Lower lobe of right lung (tissue), 2 donors: Measurements from ENCODE around the gene RLBP1. TPM values are rescaled to one million over a fixed set of nuclear protein-coding genes. Genes with fewer than 3 reads are reported as not detected.
A peak's percentile ranks its signal among the peaks of the same experiment; 100 is the strongest.

Experiments used
- ATAC-seq, 2 donors: fragments of 200-7000 bp; cut with Tn5 transposase; one replicate each; pipeline ENCODE4 v1.9.1; 2020 to 2022; ENCODE audit warnings: mild to moderate bottlenecking in 2 of 2, moderate library complexity in 2 of 2
- DNase-seq: peaks from one replicate; pipeline ENCODE4 v3.0.0-alpha.2; 2020
- H3K27ac ChIP-seq: fragments of 200-600 bp; one replicate; pipeline ENCODE4 v1.8.0; 2022
- H3K27me3 ChIP-seq: fragments of 200-600 bp; one replicate; pipeline ENCODE4 v1.8.0; 2022; ENCODE audit warnings: low read depth
- H3K36me3 ChIP-seq: fragments of 200-600 bp; one replicate; pipeline ENCODE4 v1.8.0; 2022; ENCODE audit warnings: mild to moderate bottlenecking
- H3K4me1 ChIP-seq: fragments of 200-600 bp; one replicate; pipeline ENCODE4 v1.8.0; 2022
- H3K4me3 ChIP-seq: fragments of 200-600 bp; one replicate; pipeline ENCODE4 v1.8.0; 2022; ENCODE audit warnings: mild to moderate bottlenecking
- H3K9me3 ChIP-seq: fragments of 200-600 bp; one replicate; pipeline ENCODE4 v1.8.0; 2022
- intact Hi-C: fragments of 100-400 bp; cut with DNase I; formaldehyde crosslinking; loops from one replicate; pipeline ENCODE4 v1.11.0; 2022
- total RNA-seq: library from RNA; stranded (reverse); fragmentation: NEBNext Ultra II Directional; extraction: Animal tissue kit (Norgen Biotek cat#: 25700); gene quantifications from one replicate; pipeline ENCODE4 v1.2.1, GENCODE V29; 2021
- TF ChIP-seq, protein P1 (sequence below): fragments of 200-600 bp; IDR thresholded peaks from one replicate; pipeline ENCODE4 v1.8.0; 2022; ENCODE audit warnings: antibody characterized with exemption, mild to moderate bottlenecking
- donor health status: DM: no; HTN: yes; CAD: no; lungs with severe emphysema.

The RLBP1 gene
- total RNA-seq, 1 donor from 2014 or later: not detected

DNA sequence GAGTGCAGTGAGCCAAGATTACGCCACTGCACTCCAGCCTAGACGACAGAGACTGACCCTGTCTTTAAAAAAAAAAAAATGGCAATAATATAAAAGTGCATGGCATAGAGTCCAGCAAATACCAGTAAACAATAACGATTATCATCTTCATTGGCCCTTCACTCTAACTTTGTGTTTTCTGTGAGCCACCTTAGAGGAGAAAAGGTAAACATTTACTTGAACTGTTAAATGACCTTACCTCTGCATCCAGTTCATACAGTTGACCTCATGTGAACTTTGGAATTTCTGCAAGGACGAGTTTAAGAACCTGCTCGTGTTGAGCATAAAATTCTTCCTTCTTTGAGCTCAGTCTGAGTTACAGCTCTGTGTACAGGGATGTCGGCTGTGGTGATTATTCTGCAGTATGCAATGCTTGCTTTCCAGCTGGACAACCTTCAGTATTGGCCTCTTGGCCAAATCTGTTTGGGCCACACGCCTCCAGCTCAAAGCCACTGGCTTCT is 56.6 kb downstream of the RLBP1 start:
- peaks cover 42% of the 10 kb centered on the region for H3K4me1 ChIP-seq
- intact Hi-C loops: no loop called here
- TF ChIP-seq, protein P1, sequence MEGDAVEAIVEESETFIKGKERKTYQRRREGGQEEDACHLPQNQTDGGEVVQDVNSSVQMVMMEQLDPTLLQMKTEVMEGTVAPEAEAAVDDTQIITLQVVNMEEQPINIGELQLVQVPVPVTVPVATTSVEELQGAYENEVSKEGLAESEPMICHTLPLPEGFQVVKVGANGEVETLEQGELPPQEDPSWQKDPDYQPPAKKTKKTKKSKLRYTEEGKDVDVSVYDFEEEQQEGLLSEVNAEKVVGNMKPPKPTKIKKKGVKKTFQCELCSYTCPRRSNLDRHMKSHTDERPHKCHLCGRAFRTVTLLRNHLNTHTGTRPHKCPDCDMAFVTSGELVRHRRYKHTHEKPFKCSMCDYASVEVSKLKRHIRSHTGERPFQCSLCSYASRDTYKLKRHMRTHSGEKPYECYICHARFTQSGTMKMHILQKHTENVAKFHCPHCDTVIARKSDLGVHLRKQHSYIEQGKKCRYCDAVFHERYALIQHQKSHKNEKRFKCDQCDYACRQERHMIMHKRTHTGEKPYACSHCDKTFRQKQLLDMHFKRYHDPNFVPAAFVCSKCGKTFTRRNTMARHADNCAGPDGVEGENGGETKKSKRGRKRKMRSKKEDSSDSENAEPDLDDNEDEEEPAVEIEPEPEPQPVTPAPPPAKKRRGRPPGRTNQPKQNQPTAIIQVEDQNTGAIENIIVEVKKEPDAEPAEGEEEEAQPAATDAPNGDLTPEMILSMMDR: no peak
- H3K27me3 ChIP-seq: no peaks in the 10 kb centered on the region
- DNase-seq (no peak), ATAC-seq (peak in 1 of 2 donors; percentile 23)
- H3K9me3 ChIP-seq: no peaks in the 10 kb centered on the region
- no peak overlapping the region for H3K4me3 ChIP-seq
- H3K36me3 ChIP-seq: peaks cover 43% of the 10 kb centered on the region
- H3K27ac ChIP-seq: peak overlapping the region; percentile 15

DNA sequence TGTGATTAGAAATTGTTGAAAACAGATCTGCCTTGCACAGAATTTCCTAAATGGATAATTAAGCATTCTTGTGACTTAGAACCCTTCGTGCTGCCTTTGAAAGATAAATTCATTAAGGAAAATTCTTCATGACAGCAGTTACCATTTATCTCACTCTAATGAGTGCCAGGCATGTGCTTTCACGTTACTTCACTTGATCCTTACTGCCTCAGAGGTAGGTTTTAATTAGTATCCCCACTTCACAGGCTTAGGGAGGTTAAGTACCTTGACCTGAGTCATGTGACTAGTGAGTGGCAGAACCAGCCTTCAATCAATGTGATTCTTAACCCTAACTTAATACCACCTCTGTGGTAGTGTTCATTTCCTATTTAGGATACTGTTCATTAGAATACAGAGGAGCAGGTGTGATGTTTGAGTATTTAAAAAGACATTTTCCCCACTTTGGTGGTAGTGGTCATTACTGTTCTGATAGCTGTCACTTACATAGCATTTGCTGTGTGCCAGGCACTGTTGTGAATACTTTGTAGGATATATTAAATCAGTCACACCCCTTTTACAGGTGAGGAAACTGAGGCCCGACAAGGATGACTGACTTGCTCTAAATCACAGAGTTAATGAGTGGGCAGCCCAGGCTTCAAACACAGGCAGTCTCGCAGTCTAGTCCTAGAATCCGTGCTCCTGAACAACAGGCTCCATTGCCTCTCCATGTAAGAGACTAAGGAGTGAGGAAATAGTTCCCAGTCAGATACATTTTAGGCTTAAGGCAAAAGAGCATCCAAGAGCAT is 57.9 kb downstream of the RLBP1 start:
- Histone ChIP-seq H3K4me1 (peaks cover 42% of the 10 kb centered on the region), H3K27me3 (no peaks in the 10 kb centered on the region), H3K4me3 (no peak overlapping the region), H3K27ac (no peak overlapping the region), H3K9me3 (no peaks in the 10 kb centered on the region), H3K36me3 (peaks cover 44% of the 10 kb centered on the region)
- DNase-seq (no peak), ATAC-seq (no peak)
- intact Hi-C loops: no loop called here
- TF ChIP-seq, protein P1: no peak

DNA sequence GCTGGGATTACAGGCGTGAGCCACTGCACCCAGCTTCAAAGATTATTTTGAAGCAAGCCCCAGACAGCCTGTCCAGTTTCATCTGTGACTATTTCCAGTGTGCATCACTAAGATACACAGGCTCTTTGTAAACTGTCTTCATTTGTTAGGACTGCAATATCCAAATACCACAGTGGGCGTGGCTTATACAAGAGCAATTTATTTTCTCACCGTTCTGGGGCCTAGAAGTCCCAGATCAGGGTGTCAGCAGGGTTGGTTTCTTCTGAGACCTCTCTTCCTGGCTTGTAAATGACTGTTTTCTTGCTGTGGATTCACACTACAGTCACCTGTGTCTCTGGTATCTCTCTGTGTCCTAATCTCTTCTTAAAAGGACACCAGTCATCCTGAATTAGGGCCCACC is 59.7 kb downstream of the RLBP1 start:
- TF ChIP-seq, protein P1: no peak
- ATAC-seq: no peak
- no peak for DNase-seq
- H3K27me3 ChIP-seq: no peaks in the 10 kb centered on the region
- intact Hi-C loops: no loop called here
- peaks cover 61% of the 10 kb centered on the region for H3K36me3 ChIP-seq
- H3K9me3 ChIP-seq: no peaks in the 10 kb centered on the region
- H3K4me1 ChIP-seq: peaks cover 28% of the 10 kb centered on the region
- H3K27ac ChIP-seq: no peak overlapping the region
- H3K4me3 ChIP-seq: no peak overlapping the region

Other genes starting within 250 kb of the RLBP1 start
- 202 TPM for gene ABHD2, start 133.1 kb downstream of the RLBP1 start, total RNA-seq
- 7.8 TPM for gene FANCI, start 22.4 kb upstream of the RLBP1 start, total RNA-seq
- gene POLG, start 113.2 kb upstream of the RLBP1 start, total RNA-seq: 58.2 TPM